K562 (cell line): Measurements from ENCODE around the gene TBL1XR1.

Experiments used
- POLR2A ChIP-seq: fragments of 450-650 bp; conservative IDR thresholded peaks from 2 replicates; pipeline ENCODE4 v1.6.1; 2016
- POLR2AphosphoS5 ChIP-seq: IDR thresholded peaks from 2 replicates; pipeline ENCODE4 v1.6.1; 2011; ENCODE audit warnings: mild to moderate bottlenecking, low read depth, low read length, moderate library complexity; ENCODE audit not compliant: control insufficient read depth, insufficient read depth
- TF ChIP-seq, protein P1 (sequence below), 3 experiments: IDR thresholded peaks in 2 of 3; conservative IDR thresholded peaks in 1 of 3; 2 replicates each; pipeline ENCODE4 v1.5.1; 2011 to 2012; ENCODE audit warnings: low read length in 3 of 3, mild to moderate bottlenecking in 3 of 3, control low read depth in 2 of 3, improper control_type of control experiment in 1 of 3, inconsistent platforms in 1 of 3, low read depth in 1 of 3, mixed read lengths in 1 of 3, moderate library complexity in 1 of 3; ENCODE audit not compliant: insufficient read depth in 2 of 3

DNA sequence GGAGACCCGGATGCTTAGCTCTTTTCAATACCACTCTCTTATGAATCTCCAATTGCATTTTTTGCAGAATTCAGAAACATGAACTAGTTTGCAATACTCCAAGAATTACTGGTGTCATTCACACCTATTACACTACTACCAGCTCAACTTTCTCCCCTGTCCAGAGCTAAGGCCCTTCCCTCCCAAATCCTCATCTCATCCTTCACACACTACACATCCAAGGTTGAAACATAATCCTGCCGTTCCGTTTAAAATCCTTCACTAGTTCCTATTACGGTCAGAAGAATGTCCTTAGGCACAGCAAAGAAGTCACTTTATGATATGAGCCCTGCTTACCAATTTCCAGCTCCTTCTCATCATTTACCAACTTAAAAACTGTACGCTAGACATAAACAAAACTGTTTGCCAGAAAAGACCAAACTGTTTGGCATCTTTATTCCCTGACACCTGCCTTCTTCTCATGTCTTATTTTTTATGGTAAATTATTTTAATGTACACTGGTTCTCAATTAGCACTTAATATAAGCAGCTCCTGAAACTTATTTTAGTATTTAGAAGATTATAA lies 22.6 kb downstream of the TBL1XR1 start:
- no peak for TF ChIP-seq POLR2AphosphoS5
- TF ChIP-seq, protein P1, sequence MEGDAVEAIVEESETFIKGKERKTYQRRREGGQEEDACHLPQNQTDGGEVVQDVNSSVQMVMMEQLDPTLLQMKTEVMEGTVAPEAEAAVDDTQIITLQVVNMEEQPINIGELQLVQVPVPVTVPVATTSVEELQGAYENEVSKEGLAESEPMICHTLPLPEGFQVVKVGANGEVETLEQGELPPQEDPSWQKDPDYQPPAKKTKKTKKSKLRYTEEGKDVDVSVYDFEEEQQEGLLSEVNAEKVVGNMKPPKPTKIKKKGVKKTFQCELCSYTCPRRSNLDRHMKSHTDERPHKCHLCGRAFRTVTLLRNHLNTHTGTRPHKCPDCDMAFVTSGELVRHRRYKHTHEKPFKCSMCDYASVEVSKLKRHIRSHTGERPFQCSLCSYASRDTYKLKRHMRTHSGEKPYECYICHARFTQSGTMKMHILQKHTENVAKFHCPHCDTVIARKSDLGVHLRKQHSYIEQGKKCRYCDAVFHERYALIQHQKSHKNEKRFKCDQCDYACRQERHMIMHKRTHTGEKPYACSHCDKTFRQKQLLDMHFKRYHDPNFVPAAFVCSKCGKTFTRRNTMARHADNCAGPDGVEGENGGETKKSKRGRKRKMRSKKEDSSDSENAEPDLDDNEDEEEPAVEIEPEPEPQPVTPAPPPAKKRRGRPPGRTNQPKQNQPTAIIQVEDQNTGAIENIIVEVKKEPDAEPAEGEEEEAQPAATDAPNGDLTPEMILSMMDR (IDR thresholded peaks at IDR 0.05 in 2 of 3, conservative IDR thresholded peaks at IDR 0.05 in 1 of 3; ENCODE audit: insufficient read depth in 2 of 3, low read depth in 1 of 3, low read length in 3 of 3), result no peak
- no peak for TF ChIP-seq POLR2A
